Measurements from ENCODE around the gene NHS.

NHS gene

GRCh38 chrX:17475449-17476217 is 100.6 kb downstream of the NHS start:
- no peak for TF ChIP-seq Cebpa-rat (IDR thresholded peaks at IDR 0.05)
- H3K36me3 ChIP-seq: no peaks in the 10 kb centered on the region
- no peaks in the 10 kb centered on the region for H3K4me1 ChIP-seq
- H3K27ac ChIP-seq: no peak overlapping the region
- H3K4me3 ChIP-seq: no peak overlapping the region
- H3K9me3 ChIP-seq: no peaks in the 10 kb centered on the region
- peaks cover 81% of the 10 kb centered on the region for H3K27me3 ChIP-seq
- H3K4me2 ChIP-seq: no peak overlapping the region
- no peaks in the 10 kb centered on the region for H4K20me1 ChIP-seq
- no peak overlapping the region for H3K9ac ChIP-seq

- H3K9ac ChIP-seq: no peak overlapping the region
- H3K27me3 ChIP-seq: peaks cover 81% of the 10 kb centered on the region
- H3K36me3 ChIP-seq: no peaks in the 10 kb centered on the region
- no peak overlapping the region for H3K4me3 ChIP-seq
- TF ChIP-seq Cebpa-rat (IDR thresholded peaks at IDR 0.05): no peak
- H4K20me1 ChIP-seq: no peaks in the 10 kb centered on the region
- H3K27ac ChIP-seq: no peak overlapping the region
- H3K4me2 ChIP-seq: no peak overlapping the region
- H3K4me1 ChIP-seq: no peaks in the 10 kb centered on the region
- H3K9me3 ChIP-seq: no peaks in the 10 kb centered on the region
These were observed 101.4 kb downstream of the NHS start for GRCh38 chrX:17476411-17476810.

GRCh38 chrX:17481086-17481485 is 106.1 kb downstream of the NHS start:
- Histone ChIP-seq H3K27me3 (peaks cover 80% of the 10 kb centered on the region), H3K4me2 (no peak overlapping the region), H3K4me1 (no peaks in the 10 kb centered on the region), H3K27ac (no peak overlapping the region), H3K36me3 (no peaks in the 10 kb centered on the region), H3K9me3 (no peaks in the 10 kb centered on the region), H4K20me1 (no peaks in the 10 kb centered on the region), H3K9ac (no peak overlapping the region), H3K4me3 (no peak overlapping the region)
- no peak for TF ChIP-seq Cebpa-rat (IDR thresholded peaks at IDR 0.05)

GRCh38 chrX:17484592-17484991 is 109.6 kb downstream of the NHS start:
- TF ChIP-seq Cebpa-rat (IDR thresholded peaks at IDR 0.05): no peak

GRCh38 chrX:17485391-17485790 is 110.4 kb downstream of the NHS start:
- Histone ChIP-seq H3K27ac (no peak overlapping the region), H3K4me3 (no peak overlapping the region), H3K9me3 (no peaks in the 10 kb centered on the region), H3K4me2 (no peak overlapping the region), H3K36me3 (no peaks in the 10 kb centered on the region), H3K9ac (no peak overlapping the region), H3K27me3 (peaks cover 74% of the 10 kb centered on the region), H3K4me1 (no peaks in the 10 kb centered on the region), H4K20me1 (no peaks in the 10 kb centered on the region)
- no peak for TF ChIP-seq Cebpa-rat (IDR thresholded peaks at IDR 0.05)

More at GRCh38 chrX:17484592-17484991, 109.6 kb downstream of the NHS start:
- Histone ChIP-seq H3K4me2 (no peak overlapping the region), H3K9me3 (no peaks in the 10 kb centered on the region), H4K20me1 (no peaks in the 10 kb centered on the region), H3K4me3 (no peak overlapping the region), H3K27me3 (peaks cover 78% of the 10 kb centered on the region), H3K4me1 (no peaks in the 10 kb centered on the region), H3K36me3 (no peaks in the 10 kb centered on the region), H3K27ac (no peak overlapping the region), H3K9ac (no peak overlapping the region)

GRCh38 chrX:17488036-17488435 is 113.0 kb downstream of the NHS start:
- no peak overlapping the region for H3K4me2 ChIP-seq
- no peak for TF ChIP-seq Cebpa-rat (IDR thresholded peaks at IDR 0.05)
- H3K9ac ChIP-seq: no peak overlapping the region
- H3K27ac ChIP-seq: no peak overlapping the region
- H3K9me3 ChIP-seq: no peaks in the 10 kb centered on the region
- no peak overlapping the region for H3K4me3 ChIP-seq
- no peaks in the 10 kb centered on the region for H3K4me1 ChIP-seq
- peaks cover 62% of the 10 kb centered on the region for H3K27me3 ChIP-seq
- no peaks in the 10 kb centered on the region for H3K36me3 ChIP-seq
- no peaks in the 10 kb centered on the region for H4K20me1 ChIP-seq

GRCh38 chrX:17494216-17494615 is 119.2 kb downstream of the NHS start:
- no peaks in the 10 kb centered on the region; the same call in 1 of the 2 replicates for H4K20me1 ChIP-seq
- no peak for TF ChIP-seq Cebpa-rat (IDR thresholded peaks at IDR 0.05)
- no peak overlapping the region for H3K4me3 ChIP-seq
- H3K27me3 ChIP-seq: peaks cover 69% of the 10 kb centered on the region
- no peaks in the 10 kb centered on the region for H3K4me1 ChIP-seq
- no peaks in the 10 kb centered on the region for H3K9me3 ChIP-seq
- H3K36me3 ChIP-seq: no peaks in the 10 kb centered on the region
- H3K27ac ChIP-seq: no peak overlapping the region
- H3K4me2 ChIP-seq: no peak overlapping the region
- H3K9ac ChIP-seq: no peak overlapping the region

- no peaks in the 10 kb centered on the region; the same call in 1 of the 2 replicates for H4K20me1 ChIP-seq
- H3K9me3 ChIP-seq: no peaks in the 10 kb centered on the region
- TF ChIP-seq Cebpa-rat (IDR thresholded peaks at IDR 0.05): no peak
- H3K27me3 ChIP-seq: peaks cover 78% of the 10 kb centered on the region
- H3K9ac ChIP-seq: no peak overlapping the region
- no peaks in the 10 kb centered on the region for H3K36me3 ChIP-seq
- H3K4me2 ChIP-seq: no peak overlapping the region
- H3K4me1 ChIP-seq: no peaks in the 10 kb centered on the region
- H3K4me3 ChIP-seq: no peak overlapping the region
- H3K27ac ChIP-seq: no peak overlapping the region
These were observed 120.1 kb downstream of the NHS start for GRCh38 chrX:17495052-17495451.

- Histone ChIP-seq H3K9me3 (no peaks in the 10 kb centered on the region), H3K4me1 (no peaks in the 10 kb centered on the region), H3K27ac (no peak overlapping the region), H4K20me1 (no peaks in the 10 kb centered on the region; the same call in 1 of the 2 replicates), H3K4me2 (no peak overlapping the region), H3K36me3 (no peaks in the 10 kb centered on the region), H3K27me3 (peaks cover 91% of the 10 kb centered on the region), H3K9ac (no peak overlapping the region), H3K4me3 (no peak overlapping the region)
- TF ChIP-seq Cebpa-rat (IDR thresholded peaks at IDR 0.05): no peak
These were observed 121.4 kb downstream of the NHS start for GRCh38 chrX:17496407-17496806.

GRCh38 chrX:17497193-17497592 is 122.2 kb downstream of the NHS start:
- no peak overlapping the region for H3K4me3 ChIP-seq
- H3K4me1 ChIP-seq: no peaks in the 10 kb centered on the region
- no peak overlapping the region for H3K27ac ChIP-seq
- H3K27me3 ChIP-seq: peaks cover 95% of the 10 kb centered on the region
- no peaks in the 10 kb centered on the region; the same call in 1 of the 2 replicates for H4K20me1 ChIP-seq
- TF ChIP-seq Cebpa-rat (IDR thresholded peaks at IDR 0.05): no peak
- no peaks in the 10 kb centered on the region for H3K9me3 ChIP-seq
- no peak overlapping the region for H3K9ac ChIP-seq
- no peaks in the 10 kb centered on the region for H3K36me3 ChIP-seq
- no peak overlapping the region for H3K4me2 ChIP-seq
